HG03520 (cell line): Measurements from ENCODE around the gene ADRM1.

Source experiments
- ATAC-seq: cut with Tn5 transposase; IDR thresholded peaks from one replicate; pipeline ENCODE4 v1.9.1; 2021; ENCODE audit warnings: mild to moderate bottlenecking, moderate library complexity; ENCODE audit not compliant: unreplicated experiment

ADRM1 gene

DNA sequence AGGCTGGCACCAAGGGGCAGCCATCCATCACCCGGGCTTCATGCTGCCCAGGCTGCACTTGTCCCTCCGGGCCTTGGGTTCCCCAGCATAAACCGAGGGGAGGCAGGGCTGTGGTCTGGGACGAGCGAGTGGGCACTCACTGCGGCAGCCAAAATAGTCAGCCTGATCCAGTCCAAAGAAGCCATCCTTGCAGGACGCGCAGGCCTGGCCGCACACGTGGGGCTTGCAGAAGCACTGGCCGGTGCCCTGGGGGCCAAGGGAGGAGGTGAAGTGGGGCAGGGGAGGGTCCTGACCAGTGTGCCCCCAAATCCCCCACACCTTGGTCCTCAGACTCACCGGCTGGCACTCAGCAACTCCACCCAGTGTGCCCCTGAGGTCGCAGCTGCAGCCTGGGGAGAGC is 32.1 kb downstream of the ADRM1 start:
- no peak for ATAC-seq

- no peak for ATAC-seq
Measured at GRCh38 chr20:62335532-62335931, 32.7 kb downstream of the ADRM1 start.

- no peak for ATAC-seq
Measured at GRCh38 chr20:62336329-62336728, 33.5 kb downstream of the ADRM1 start.

DNA sequence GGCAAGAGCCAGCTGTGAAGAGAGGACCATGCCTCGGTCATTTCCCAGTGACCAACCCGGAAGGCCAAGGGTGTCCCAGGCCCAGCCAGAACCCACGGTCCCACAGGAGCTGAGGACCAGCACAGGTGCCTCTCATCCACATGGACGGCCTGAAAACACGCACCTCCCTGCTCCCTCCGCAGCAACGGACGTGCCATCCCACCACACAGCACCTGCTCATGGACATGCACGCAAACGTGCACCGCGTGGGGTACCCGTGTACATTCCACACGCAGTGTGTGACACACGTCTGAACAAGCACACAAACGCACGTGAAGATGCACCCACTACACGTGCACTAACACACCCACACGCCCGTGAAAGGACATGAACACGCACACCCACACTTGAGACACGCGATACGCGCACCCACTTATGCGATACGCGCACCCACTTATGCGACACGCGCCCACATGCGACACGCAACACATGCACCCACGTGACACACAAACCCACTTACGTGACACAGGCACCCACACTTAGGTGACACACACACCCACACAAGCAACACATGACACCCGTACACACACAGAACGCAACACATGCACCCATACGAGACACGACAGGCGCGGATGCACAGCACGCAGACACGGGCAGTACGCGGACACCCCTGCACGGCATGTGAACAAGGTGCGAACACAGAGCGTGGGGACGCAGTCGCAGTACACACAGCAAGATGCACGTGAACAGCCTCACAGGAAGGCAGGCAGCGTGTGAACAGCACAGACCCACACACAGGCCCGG is 34.2 kb downstream of the ADRM1 start:
- ATAC-seq: no peak

GRCh38 chr20:62337558-62338293 is 34.9 kb downstream of the ADRM1 start:
- no peak for ATAC-seq

GRCh38 chr20:62338294-62338620 is 35.5 kb downstream of the ADRM1 start:
- no peak for ATAC-seq

DNA sequence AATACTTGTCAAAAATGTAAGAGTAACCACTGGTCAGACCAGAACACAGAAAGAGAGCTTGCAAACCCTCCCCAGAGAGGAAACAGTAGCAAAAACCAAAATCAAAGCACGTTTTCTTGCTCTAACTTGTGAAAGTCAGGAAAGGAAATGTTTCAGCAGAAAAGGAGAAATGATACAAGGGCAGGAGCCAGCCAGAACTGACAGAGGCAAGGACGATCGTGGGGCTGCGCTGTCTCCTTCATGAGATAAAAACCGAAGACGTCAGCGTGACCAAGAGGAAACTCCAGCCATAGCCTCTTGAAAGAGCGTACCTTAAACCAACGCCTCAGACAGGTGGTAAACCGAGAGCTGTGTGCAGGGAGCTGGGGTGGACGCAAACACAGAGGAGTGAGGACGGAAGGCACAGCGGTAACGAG is 36.9 kb downstream of the ADRM1 start:
- ATAC-seq: peak; percentile 65

DNA sequence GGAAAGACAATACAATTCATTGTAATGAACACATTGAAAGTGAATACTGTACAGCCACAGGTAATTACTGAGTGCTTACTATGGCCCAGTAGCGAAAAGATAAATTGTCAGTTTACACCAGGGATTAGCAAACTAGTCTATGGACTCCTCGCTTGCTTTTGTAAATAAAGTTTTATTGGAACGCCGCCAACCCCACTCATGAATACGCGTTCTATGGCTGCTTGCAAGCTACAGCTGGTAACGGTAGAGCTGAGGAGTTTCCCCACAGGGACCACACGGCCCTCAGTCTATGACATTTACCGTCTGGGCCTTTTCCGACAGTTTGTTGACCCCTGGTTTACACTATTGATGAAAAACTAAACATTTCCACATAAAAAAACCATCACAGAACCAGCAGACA is 40.1 kb downstream of the ADRM1 start:
- no peak for ATAC-seq

DNA sequence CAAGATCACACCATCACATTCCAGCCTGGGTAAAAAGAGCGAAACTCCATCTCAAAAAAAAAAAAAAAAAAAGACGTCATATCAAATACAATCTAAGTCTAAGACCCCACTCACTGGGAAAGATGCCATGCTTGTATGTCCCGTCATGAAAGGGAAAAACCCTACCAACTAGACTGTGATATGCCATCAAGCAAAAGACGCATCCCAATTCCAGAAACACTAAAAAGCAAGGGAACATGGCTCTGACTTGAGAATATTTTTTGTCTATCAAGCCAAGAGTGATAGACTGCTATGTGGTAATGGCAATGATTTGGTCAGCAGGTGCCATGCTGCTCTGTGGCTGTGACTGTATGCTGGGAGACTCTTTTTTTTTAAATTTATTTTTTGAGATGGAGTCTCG is 41.3 kb downstream of the ADRM1 start:
- no peak for ATAC-seq

- ATAC-seq: no peak
Measured at GRCh38 chr20:62344782-62345181, 42.0 kb downstream of the ADRM1 start.

DNA sequence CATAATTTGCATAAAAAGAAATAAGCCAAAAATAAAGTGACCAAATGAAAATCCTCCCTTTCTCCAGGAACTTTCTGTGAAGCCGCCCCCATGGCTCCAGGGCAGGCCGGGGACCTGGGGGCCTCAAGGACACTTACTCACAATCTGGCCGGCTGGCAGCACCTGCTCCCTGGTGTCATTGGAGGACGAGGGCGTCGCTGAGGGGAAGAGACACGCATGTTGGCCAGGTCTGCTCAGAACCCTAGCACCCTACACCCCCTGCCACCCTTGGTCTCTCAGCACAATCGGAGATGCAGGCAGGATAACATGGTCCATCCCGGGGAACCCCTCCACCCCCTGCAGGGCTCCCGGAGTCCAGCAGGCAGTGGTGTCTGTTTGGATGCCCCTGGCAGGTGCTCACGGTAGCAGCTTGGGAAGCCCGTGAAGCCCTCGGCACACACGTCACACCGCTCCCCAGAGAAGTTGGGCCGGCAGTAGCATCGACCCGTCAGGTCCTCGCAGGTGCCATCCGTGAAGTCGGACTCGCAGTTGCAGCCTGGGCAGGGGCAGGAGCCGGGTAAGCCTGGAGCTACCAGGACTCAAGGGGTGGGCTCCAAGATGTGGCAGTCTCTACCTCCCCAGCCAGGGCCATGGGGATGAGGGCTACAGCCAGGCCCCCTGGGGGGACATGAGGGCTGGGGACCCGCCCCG is 43.0 kb downstream of the ADRM1 start:
- ATAC-seq: no peak

GRCh38 chr20:62346398-62347150 is 43.8 kb downstream of the ADRM1 start:
- no peak for ATAC-seq

GRCh38 chr20:62347151-62347404 is 44.3 kb downstream of the ADRM1 start:
- no peak for ATAC-seq

DNA sequence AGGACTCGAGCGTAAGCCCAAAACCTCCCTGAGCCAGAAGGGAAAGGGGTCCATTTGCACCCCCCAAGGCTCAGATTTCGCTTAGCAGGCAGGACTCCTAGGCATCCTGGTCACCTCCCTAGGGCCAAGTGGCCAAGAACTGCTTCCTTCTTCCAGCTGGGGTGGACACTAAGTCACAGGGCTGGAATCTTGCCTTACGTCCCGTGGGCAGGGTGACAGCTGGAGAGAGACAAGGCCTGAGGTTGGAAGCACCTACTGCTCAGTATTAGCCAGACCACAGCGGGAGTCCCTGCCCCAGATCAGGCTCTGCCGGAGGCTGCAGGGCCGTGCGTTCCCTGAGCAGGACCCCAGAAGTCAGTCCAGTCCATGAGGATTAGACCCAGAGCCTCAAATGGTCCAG is 44.6 kb downstream of the ADRM1 start:
- ATAC-seq: no peak

DNA sequence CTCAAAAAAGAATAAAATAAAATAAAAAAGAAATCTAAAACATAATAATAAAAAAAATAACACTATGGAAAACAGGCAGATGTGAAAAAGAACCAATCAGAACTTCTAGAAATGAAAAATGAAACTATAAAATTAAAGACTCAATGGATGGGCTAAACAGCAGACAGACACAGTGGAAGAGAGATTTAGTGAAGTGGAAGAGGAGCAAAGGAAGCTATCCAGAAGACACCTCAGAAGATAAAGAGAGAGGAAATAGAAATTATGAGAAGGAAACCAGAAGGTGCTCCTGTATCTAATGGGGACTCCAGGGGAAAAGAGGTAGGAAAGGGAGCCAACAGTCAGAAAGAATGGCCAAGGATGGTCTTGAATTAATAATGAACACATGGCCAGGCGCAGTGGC is 45.8 kb downstream of the ADRM1 start:
- no peak for ATAC-seq

- ATAC-seq: no peak
Measured at GRCh38 chr20:62349556-62350097, 46.8 kb downstream of the ADRM1 start.

GRCh38 chr20:62350098-62350628 is 47.4 kb downstream of the ADRM1 start:
- ATAC-seq: no peak

- ATAC-seq: no peak
Measured at GRCh38 chr20:62350629-62351422, 48.0 kb downstream of the ADRM1 start.

GRCh38 chr20:62351469-62352401 is 48.9 kb downstream of the ADRM1 start:
- ATAC-seq: no peak
